GM12878 (cell line): Measurements from ENCODE around the gene PCP4L1. TPM values are rescaled to one million over a fixed set of nuclear protein-coding genes. Genes with fewer than 3 reads are reported as not detected.

Experiments
- ATAC-seq: fragments of 200-7000 bp; cut with Tn5 transposase; 3 replicates; pipeline ENCODE4 v1.9.1; 2020; ENCODE audit warnings: mild to moderate bottlenecking, moderate library complexity
- BruUV-seq: library from RNA; stranded (reverse); fragments of 400-500 nt; replicated peaks from 2 replicates; lab custom pipeline; 2021; lab: Mats Ljungman, UMichigan
- CTCF ChIA-PET: fragments of 300-600 bp; sonication (Branson Sonifier 250); formaldehyde crosslinking; extraction: SDS; loops from one replicate; lab custom pipeline; 2021; ENCODE audit warnings: inconsistent platforms; lab: Yijun Ruan, JAX
- POLR2A ChIA-PET: fragments of 350-600 bp; formaldehyde crosslinking; extraction: SDS; loops from one replicate; lab custom pipeline; 2021; ENCODE audit warnings: inconsistent platforms; lab: Charles Lee
- RAD21 ChIA-PET: fragments of 300-600 bp; sonication (Branson Sonifier 250); formaldehyde crosslinking; loops from one replicate; lab custom pipeline; 2023; ENCODE audit warnings: antibody characterized with exemption; ENCODE audit not compliant: unreplicated experiment; lab: Charles Lee
- SMC1A ChIA-PET: fragments of 300-600 bp; sonication (Branson Sonifier 250); formaldehyde crosslinking; loops from one replicate; lab custom pipeline; 2023; ENCODE audit not compliant: unreplicated experiment, uncharacterized antibody; lab: Charles Lee
- DNase-seq: peaks from one replicate; pipeline ENCODE4 v3.0.0-alpha.2; 2011; ENCODE audit warnings: low read depth, low spot score
- FAIRE-seq: peaks from 3 replicates; lab custom pipeline; 2011; peaks lifted over from hg19 to GRCh38; lab: Jason Lieb, UNC
- H2AFZ ChIP-seq: 2 replicates; pipeline ENCODE4 v1.6.0; 2011; ENCODE audit warnings: low read depth, low read length, control low read depth; ENCODE audit not compliant: control insufficient read depth
- H3K27ac ChIP-seq: 2 replicates; pipeline ENCODE4 v1.5.1; 2011; ENCODE audit warnings: control low read depth; ENCODE audit not compliant: control insufficient read depth, insufficient read depth
- H3K27me3 ChIP-seq, 2 experiments: replicated peaks in 1 of 2; 2 replicates each; pipeline versions ENCODE4 v1.6.0 to v1.6.1; 2011; ENCODE audit warnings: low read length in 1 of 2; ENCODE audit not compliant: control insufficient read depth in 2 of 2, insufficient read depth in 2 of 2
- H3K36me3 ChIP-seq, 2 experiments: 2 replicates each; pipeline ENCODE4 v1.5.1; 2011; ENCODE audit warnings: low read length in 1 of 2; ENCODE audit not compliant: control insufficient read depth in 2 of 2, insufficient read depth in 2 of 2
- H3K4me1 ChIP-seq: 2 replicates; pipeline ENCODE4 v1.6.1; 2011; ENCODE audit warnings: mild to moderate bottlenecking, low read length, moderate library complexity, mixed read lengths; ENCODE audit not compliant: control insufficient read depth, insufficient read depth
- H3K4me2 ChIP-seq: 2 replicates; pipeline ENCODE4 v1.6.0; 2011; ENCODE audit warnings: control low read depth; ENCODE audit not compliant: control insufficient read depth, insufficient read depth
- H3K4me3 ChIP-seq: fragments of 200-600 bp; sonication (generic); 2 replicates; pipeline ENCODE4 v1.5.1; 2016
- H3K79me2 ChIP-seq: 2 replicates; pipeline ENCODE4 v1.6.0; 2011; ENCODE audit warnings: low read length; ENCODE audit not compliant: control insufficient read depth, insufficient read depth
- H3K9ac ChIP-seq: 2 replicates; pipeline ENCODE4 v1.8.0; 2011; ENCODE audit warnings: low read length, control low read depth, mixed read lengths; ENCODE audit not compliant: control insufficient read depth, insufficient read depth
- H3K9me3 ChIP-seq: replicated peaks from 3 replicates; pipeline ENCODE4 v1.5.1; 2011; ENCODE audit warnings: mild to moderate bottlenecking, low read length; ENCODE audit not compliant: control insufficient read depth, insufficient read depth
- H4K20me1 ChIP-seq: 2 replicates; pipeline ENCODE4 v1.6.0; 2011; ENCODE audit not compliant: control insufficient read depth, insufficient read depth
- CUX1 ChIP-seq: IDR thresholded peaks from 2 replicates; pipeline ENCODE4 v1.6.1; 2012; ENCODE audit warnings: improper control_type of control experiment, low read depth, low read length; ENCODE audit not compliant: insufficient replicate concordance
- ETV6 ChIP-seq, 2 experiments: fragments of 450-650 bp in 1 of 2; IDR thresholded peaks in 1 of 2; conservative IDR thresholded peaks in 1 of 2; 2 replicates each; pipeline ENCODE4 v1.6.1; 2014; ENCODE audit warnings: antibody characterized with exemption in 1 of 2, borderline replicate concordance in 1 of 2, low read depth in 1 of 2, mild to moderate bottlenecking in 1 of 2, moderate library complexity in 1 of 2
- MLLT1 ChIP-seq: fragments of 450-650 bp; IDR thresholded peaks from 2 replicates; pipeline ENCODE4 v1.6.1; 2016; ENCODE audit warnings: mild to moderate bottlenecking
- MTA2 ChIP-seq: fragments of 450-650 bp; IDR thresholded peaks from 2 replicates; pipeline ENCODE4 v1.6.1; 2016; ENCODE audit warnings: low read depth, mild to moderate bottlenecking, moderate library complexity
- MXI1 ChIP-seq: fragments of 150-350 bp; IDR thresholded peaks from 2 replicates; pipeline ENCODE4 v1.6.1; 2011; ENCODE audit warnings: low read depth, mild to moderate bottlenecking, inconsistent platforms, low read length, improper control_type of control experiment
- PAX5 ChIP-seq: IDR thresholded peaks from 2 replicates; pipeline ENCODE4 v1.6.1; 2011; ENCODE audit warnings: low read depth, low read length, borderline replicate concordance
- PAX8 ChIP-seq: fragments of 450-650 bp; IDR thresholded peaks from 2 replicates; pipeline ENCODE4 v1.6.1; 2017; ENCODE audit warnings: mild to moderate bottlenecking, moderate library complexity
- RBBP5 ChIP-seq: fragments of 200-600 bp; sonication (generic); conservative IDR thresholded peaks from 2 replicates; pipeline ENCODE4 v1.6.1; 2016
- SIN3A ChIP-seq: IDR thresholded peaks from 2 replicates; pipeline ENCODE4 v1.6.1; 2012; ENCODE audit warnings: low read depth, low read length, improper control_type of control experiment
- SMAD1 ChIP-seq: fragments of 450-650 bp; IDR thresholded peaks from 2 replicates; pipeline ENCODE4 v1.6.1; 2018; ENCODE audit warnings: mild to moderate bottlenecking, low read depth; ENCODE audit not compliant: partially characterized antibody
- STAT1 ChIP-seq: fragments of 450-650 bp; conservative IDR thresholded peaks from 2 replicates; pipeline ENCODE4 v1.6.1; 2014; ENCODE audit warnings: antibody characterized with exemption, mild to moderate bottlenecking
- YBX1 ChIP-seq: fragments of 450-650 bp; IDR thresholded peaks from 2 replicates; pipeline ENCODE4 v1.6.1; 2016; ENCODE audit warnings: antibody characterized with exemption
- ZNF687 ChIP-seq: fragments of 450-650 bp; IDR thresholded peaks from 2 replicates; pipeline ENCODE4 v1.6.1; 2017; ENCODE audit warnings: mild to moderate bottlenecking, moderate library complexity
- whole genome bisulfite sequencing: methylation state at CpG from one replicate; pipeline ENCODE4 v1.1.6; 2016; ENCODE audit warnings: low lambda C conversion rate; ENCODE audit not compliant: insufficient replicate concordance, insufficient coverage; ENCODE audit errors: missing lambda C conversion rate; 5-methylcytosine and 5-hydroxymethylcytosine counted together
- in situ Hi-C: fragments of 300-500 bp; cut with MboI; formaldehyde crosslinking; loops from 9 replicates; pipeline ENCODE4 v1.14.3; 2018; ENCODE audit warnings: mixed read lengths
- intact Hi-C: fragments of 100-400 bp; cut with micrococcal nuclease; formaldehyde crosslinking; loops from one replicate; pipeline ENCODE4 v1.14.2; 2022; ENCODE audit not compliant: unreplicated experiment
- polyA plus RNA-seq, 11 experiments: library from polyadenylated mRNA; depleted of rRNA in 4 of 11; unstranded in 6 of 11; stranded (reverse) in 5 of 11; fragments of >200 nt; fragmentation: Nextera tagmentation in 4 of 11; fragmentation: Illumina TruSeq in 1 of 11; extraction: Ambion mirVana in 4 of 11; extraction: Trizol in 1 of 11; gene quantifications; 1 replicate in 1 of 11; 2 replicates in 10 of 11; pipeline versions ENCODE4 v1.2.1 to v1.2.3, GENCODE V29; 2011 to 2016; ENCODE audit warnings: inconsistent platforms in 2 of 11, missing spikeins in 2 of 11, low read depth in 1 of 11
- total RNA-seq, 4 experiments: library from RNA; depleted of rRNA in 3 of 4; stranded (reverse); fragments of >200 nt in 3 of 4; fragmentation: Illumina TruSeq in 1 of 4; extraction: Trizol in 1 of 4; gene quantifications; 2 replicates each; pipeline versions ENCODE4 v1.2.1 to v1.2.3, GENCODE V29; 2013 to 2021

Gene PCP4L1
- total and polyA plus RNA-seq, 10 of the 15 experiments (the other 5 are each of a cell fraction or from before 2014, with no cell fraction given), result 1.0 to 5.2 (median 2.8) TPM

GRCh38 chr1:161298116-161298515, 39.6 kb downstream of the PCP4L1 start (continued):
- no peak for TF ChIP-seq CUX1
- TF ChIP-seq MXI1, result no peak
- peak; percentile 88 for TF ChIP-seq MTA2

GRCh38 chr1:161299347-161299746, 40.8 kb downstream of the PCP4L1 start:
- Histone ChIP-seq H3K4me3 (no peak overlapping the region), H3K9me3 (no peaks in the 10 kb centered on the region), H3K27me3 (no peaks in the 10 kb centered on the region), H3K4me2 (no peak overlapping the region), H4K20me1 (no peaks in the 10 kb centered on the region), H2AFZ (no peak overlapping the region), H3K4me1 (peaks cover 10% of the 10 kb centered on the region; the same call in 1 of the 2 replicates), H3K9ac (no peak overlapping the region), H3K79me2 (0 out of 2 replicates have a peak, but pooled peaks cover under 1% of the 10 kb centered on the region)
- ATAC-seq (no peak), FAIRE-seq (no peak), DNase-seq (no peak)
- 82% methylated on average over 9 of the region's 9 CpGs for WGBS
- SMC1A ChIA-PET, result no interaction called here
- RAD21 ChIA-PET, result no interaction called here
- intact Hi-C loops (no loop called here), in situ Hi-C loops (no loop called here)
- no TSS peak for BruUV-seq
- POLR2A ChIA-PET, result no interaction called here
- CTCF ChIA-PET, result no interaction called here
- TF ChIP-seq MLLT1, result no peak
- no peak for TF ChIP-seq SMAD1
- no peak for TF ChIP-seq SIN3A
- TF ChIP-seq YBX1, result no peak
- no peak for TF ChIP-seq PAX8
- TF ChIP-seq ETV6 (conservative IDR thresholded peaks at IDR 0.05 in 1 of 2, IDR thresholded peaks at IDR 0.05 in 1 of 2; ENCODE audit: borderline replicate concordance in 1 of 2, low read depth in 1 of 2), result no peak
- TF ChIP-seq STAT1, result no peak
- TF ChIP-seq RBBP5, result no peak
- no peak for TF ChIP-seq PAX5
- TF ChIP-seq ZNF687, result no peak
- TF ChIP-seq, all 136 proteins: peak for 0
- Histone ChIP-seq H3K36me3 (no peaks in the 10 kb centered on the region), H3K27ac (no peak overlapping the region)
